Thyroid gland (tissue), 4 donors: Measurements from ENCODE around the gene FTCD.

Experiments
- CTCF ChIP-seq, 6 experiments: fragments of 200-600 bp in 3 of 6; fragments of 450-650 bp in 3 of 6; sonication (generic) in 3 of 6; IDR thresholded peaks; one replicate each; pipeline ENCODE4 v1.5.1; 2016 to 2019; ENCODE audit warnings: antibody characterized with exemption in 6 of 6, mild to moderate bottlenecking in 2 of 6, inconsistent platforms in 1 of 6, moderate library complexity in 1 of 6
- POLR2A ChIP-seq, 2 donors: fragments of 450-650 bp; IDR thresholded peaks; one replicate each; pipeline ENCODE4 v1.6.1; 2017; ENCODE audit warnings: antibody characterized with exemption in 2 of 2, mild to moderate bottlenecking in 2 of 2, moderate library complexity in 1 of 2

- TF ChIP-seq CTCF (IDR thresholded peaks at IDR 0.05) (no peak), POLR2A (IDR thresholded peaks at IDR 0.05) (peak in 1 of 2 donors; percentile 21)
Measured at GRCh38 chr21:46092026-46092764, 63.2 kb downstream of the FTCD start.
